COLO668 (cell line): Measurements from ENCODE around the gene FOXP4.
A peak's percentile ranks its signal among the peaks of the same experiment; 100 is the strongest.

Source experiments
- DNase-seq: peaks from one replicate; lab custom pipeline; 2025; ENCODE audit not compliant: unreplicated experiment; lab: John Stamatoyannopoulos, UW

Gene FOXP4, protein sequence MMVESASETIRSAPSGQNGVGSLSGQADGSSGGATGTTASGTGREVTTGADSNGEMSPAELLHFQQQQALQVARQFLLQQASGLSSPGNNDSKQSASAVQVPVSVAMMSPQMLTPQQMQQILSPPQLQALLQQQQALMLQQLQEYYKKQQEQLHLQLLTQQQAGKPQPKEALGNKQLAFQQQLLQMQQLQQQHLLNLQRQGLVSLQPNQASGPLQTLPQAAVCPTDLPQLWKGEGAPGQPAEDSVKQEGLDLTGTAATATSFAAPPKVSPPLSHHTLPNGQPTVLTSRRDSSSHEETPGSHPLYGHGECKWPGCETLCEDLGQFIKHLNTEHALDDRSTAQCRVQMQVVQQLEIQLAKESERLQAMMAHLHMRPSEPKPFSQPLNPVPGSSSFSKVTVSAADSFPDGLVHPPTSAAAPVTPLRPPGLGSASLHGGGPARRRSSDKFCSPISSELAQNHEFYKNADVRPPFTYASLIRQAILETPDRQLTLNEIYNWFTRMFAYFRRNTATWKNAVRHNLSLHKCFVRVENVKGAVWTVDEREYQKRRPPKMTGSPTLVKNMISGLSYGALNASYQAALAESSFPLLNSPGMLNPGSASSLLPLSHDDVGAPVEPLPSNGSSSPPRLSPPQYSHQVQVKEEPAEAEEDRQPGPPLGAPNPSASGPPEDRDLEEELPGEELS

DNA sequence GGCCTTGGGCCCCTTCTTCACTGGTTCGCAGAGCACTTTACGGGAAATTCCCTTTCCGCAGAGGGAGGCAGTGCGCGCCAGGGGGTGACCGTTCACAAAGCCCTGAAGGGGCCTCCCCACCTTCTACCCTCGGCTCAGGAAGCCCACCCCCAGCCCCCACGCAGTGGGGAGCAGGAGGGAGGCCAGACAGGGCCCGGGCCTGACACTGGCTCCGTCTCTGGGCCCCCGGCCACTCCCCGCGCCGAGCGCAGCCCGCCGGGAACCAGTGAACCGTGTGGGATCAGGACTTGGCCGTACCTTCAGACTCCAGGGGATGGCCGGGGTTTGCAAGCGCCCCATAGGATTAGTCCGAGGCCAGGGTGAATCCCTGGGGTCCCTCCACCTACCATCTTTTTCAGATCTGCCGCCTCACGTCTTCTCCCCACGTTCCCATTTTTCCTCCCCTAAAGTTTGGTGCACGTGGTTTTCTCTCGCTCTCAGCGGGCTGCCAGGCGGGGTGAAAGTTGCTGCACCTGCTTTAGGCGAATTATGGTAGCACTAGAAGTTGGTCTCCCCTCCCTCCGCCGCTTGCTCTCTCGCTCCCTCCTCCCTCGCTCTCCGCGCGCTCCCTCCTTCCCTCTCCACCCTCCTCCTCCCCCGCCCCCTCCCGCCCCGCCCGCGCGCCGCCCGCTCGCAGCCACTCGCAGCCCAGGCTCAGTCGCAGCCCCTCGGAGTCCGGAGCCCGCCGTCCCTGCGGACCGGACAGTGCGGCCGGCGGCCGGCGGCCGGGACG, at the start of gene FOXP4:
FOXP4 (plus strand) TSS at position 679 of the 772 bp plus-strand sequence. CDS start 19,380 bp downstream, outside the sequence.
- peak; percentile 85 for DNase-seq

DNA sequence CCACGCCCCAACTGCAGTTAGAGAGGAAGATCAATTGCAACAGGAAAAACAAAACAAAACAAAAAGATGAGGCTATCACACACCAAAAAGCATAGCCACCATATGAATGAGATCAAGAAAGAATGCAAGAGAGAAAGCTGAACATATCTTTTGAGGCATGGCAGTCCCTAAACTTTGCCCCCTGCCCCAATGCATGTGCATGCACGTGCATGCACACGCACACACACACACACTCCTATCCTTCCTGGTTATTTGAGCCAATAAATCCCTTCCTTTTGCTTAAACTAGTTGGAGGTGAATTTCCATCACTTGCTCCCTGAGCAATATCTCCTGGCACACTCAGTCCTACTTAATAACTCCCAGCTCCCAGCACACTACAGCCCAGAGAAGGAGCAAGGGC, 48.6 kb upstream of the FOXP4 start:
- DNase-seq, result no peak

DNA sequence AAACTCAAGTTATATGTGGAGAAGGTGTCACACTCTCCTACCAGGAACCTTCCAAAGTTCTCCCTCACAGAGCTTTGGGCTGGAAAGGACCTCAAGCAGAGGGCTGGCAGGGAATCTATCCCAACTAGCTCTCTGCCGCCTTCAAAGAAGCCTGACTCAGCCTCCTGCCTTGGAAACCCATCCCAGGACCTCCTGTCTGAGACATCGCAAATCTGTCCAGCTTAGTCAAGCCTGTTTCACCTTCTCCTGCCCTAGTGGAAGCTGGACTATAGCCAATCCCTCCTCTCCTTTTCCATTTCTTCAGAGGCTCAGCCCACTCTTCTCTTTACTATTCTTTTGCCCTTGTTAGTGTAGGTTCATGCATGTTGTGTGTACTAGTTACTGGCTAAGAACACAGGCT, 48.2 kb upstream of the FOXP4 start:
- no peak for DNase-seq

DNA sequence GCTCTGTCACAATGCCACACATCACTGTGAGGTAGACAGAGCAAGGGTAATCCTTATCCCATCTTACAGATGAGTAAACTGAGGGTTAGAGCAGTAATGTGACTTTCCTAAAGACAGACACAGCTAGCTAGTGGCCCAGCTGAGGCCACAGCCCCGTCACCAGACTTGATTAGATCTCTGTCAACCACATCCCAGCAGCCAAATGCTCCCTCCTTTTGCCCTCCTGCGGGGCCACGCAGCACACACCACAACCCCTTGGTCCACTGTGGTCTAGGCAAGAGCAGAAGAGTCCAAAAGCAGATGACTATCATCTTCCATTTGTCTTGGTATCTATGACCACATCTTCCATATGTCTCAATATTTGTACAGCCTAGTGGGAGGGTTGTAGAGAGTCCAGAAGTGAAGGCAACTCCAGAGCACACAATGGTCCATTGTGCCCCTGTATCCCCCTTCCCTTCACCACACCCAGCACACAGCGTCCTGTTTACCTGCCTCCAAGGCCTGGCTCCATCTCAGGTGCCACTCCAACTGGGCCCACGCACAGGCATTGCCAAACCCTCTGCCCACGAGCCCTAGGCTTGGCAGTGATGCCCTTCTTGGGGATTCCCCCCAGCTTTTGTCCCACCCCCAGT, 47.1 kb upstream of the FOXP4 start:
- DNase-seq, result no peak

DNA sequence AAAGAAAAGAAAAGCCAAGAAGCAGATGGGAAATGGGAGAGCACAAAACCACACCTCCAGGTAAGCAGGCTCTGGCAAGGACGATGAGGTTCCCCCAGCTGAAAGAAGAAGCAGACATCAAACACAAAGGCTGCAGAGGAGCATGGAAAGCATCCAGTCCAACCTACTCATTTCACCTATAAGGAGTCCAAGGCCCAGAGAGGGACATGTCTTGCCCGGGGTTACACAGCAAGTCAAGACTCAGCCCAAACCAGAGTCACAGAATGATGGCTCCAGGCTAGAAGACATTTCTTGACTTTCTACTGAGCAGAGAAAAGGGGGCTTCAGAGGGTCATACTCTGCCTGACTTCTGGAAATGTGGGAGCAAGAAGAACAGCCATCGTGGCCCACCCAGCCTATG, 45.6 kb upstream of the FOXP4 start:
- DNase-seq, result no peak

DNA sequence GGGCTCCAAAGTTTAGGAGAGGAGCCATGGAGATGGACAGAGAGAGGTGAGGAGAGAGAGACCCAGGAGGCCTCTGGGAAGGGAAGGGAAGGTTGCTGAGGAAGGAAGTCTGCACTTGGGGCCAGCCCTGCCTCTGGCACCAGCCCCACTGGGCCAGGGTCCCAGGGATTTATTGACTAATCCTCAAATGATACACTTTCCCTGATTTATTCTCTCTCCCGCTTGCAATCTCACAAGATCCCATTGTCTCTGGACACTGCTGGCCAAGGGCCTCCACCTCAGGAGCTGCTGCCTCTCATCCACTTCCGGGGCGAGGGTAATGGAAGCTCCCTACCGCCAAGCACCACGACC, 43.6 kb upstream of the FOXP4 start:
- no peak for DNase-seq

DNA sequence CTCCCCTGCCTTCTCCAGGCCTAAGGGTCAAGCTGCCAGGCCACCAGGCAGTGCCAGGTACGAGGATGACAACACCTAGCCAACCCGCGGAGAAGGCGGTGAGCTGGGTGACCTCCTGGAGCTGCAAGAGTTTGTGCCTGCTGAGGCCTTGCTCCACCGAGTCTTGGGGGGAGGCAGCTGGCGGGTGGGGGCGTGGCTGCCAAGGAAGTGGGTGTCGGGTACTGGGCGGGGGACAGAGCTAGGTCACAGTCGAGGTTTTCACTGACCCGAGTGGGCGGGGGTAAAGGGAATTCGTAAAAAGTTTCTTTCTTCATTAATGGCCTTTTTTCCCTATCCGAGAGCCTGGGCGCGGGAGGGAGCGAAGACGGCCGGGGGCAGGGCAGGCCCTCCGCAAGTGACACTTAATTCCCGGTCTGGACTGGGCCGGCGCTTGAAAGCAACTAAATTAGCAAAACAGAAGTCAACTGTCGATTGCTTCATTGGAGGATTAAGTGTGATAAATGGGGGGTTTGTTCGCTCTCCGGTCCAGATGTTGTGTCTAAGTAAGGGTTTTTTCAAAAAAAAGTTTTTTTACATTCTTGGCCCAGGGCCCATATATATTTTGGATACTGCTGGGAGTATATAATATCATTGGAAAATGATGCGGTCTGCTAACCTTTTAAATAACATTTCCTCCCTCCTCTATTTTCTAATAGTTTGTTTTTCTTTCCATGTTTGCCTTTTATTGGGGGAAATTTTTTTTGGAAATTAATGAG, 43.1 kb upstream of the FOXP4 start:
- no peak for DNase-seq

DNA sequence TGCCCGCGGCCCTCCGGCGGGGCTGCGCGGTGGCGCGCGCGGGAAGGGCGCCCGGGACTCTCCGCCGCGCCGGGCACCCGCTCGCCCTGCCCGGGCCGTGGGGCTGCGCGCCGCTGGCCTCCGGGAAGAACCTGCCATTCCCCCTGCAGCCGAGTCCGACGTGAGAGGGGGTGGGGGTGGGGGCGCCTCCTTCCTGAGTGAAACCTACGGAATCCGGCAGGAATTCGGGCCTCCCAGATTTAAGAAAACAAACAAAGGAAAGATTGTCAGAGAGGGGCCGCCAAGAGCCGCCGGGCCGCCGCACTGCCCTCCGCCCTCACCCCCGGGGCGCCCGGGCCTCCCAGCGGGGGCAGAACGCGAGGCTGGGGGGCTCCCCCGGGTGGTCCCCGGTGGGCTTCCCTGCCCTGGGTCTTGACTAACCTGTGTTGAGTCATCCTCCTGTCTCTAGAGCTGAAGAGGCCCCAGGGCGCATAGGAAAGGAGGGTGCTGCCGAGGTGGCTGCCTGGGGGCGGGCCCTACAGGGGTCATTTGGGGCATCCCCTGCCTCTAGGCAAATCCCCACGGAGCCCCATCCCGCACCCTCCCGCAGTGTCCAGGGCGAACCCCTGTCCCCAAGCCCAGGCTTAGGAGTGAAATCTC, 42.2 kb upstream of the FOXP4 start:
- peak; percentile 31 for DNase-seq

DNA sequence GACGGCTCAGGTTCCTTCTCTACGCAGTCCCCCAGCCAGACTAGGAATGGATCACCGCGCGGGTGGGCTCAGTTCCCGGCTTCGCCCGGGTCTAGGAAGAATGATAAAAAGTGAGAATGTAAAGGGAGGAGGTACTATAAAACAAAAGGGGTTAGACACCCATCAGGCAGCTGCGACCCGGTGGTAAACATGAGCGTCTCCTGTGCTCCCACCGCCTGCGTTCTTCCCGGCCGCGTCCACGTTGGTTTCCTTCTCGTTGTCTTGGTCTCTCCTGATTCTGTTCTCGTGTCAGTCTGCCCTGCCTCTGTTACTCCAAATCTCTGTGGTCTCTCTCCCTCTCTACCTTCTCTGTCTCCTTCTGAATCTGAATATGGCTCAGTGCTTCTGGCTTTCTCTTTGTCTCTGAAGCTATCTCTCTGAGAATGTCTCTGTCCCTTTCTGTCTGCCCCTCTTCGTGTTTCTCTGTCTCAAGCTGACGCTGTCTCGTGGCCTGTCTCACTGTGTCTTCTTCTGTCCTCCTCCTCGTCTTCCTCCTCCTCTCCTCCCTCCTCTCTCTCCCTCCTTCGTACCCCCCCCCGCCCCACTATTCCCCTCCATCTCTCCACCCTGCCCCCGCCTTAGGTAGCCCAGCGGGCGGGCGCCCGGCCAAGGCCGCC, 41.6 kb upstream of the FOXP4 start:
- peak; percentile 18 for DNase-seq

DNA sequence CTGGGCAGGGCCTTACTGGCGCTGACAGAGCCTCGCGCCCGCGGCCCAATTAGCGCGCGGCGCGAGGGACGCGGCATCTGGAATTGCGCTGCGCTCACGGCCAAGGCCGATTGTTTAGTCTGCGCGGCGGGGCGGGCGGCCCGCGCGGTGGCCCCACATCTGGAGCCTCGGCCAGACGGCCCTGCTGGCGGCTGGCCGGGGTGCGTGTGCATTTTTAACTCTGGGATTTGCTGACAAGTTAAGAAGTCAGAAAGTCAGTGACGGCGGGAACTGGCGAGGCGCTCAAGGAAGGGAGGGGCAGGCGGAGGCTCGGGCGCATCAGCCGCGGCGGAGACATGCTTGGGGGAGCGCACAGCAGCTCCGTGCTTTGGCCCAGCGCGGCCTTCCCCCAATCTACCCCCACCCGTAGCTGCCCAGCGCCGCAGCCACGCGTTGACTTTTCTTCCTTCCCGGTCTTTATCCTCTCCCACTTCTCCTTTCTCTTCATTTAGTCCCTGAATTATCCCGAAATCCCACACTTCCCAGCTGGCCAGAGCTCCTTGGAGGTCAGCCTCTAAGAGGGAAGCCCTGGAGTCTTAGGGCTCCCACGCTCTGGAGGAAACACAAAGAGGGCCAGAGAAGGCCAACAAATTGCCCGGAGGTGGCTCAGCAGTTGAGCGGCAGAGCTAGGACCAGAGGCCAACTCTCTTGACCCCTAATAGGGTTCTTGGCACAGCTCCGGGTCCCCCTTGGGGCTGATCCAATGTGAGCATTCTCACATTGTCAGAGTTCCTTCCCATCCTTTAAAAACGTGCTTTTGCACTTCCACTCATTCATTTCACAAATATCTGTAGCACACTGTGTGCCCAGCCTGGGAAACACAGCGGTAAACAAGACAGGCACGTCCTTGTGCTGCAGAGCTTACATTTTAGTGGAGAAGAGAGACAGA, 40.8 kb upstream of the FOXP4 start:
- peak; percentile 56 for DNase-seq

DNA sequence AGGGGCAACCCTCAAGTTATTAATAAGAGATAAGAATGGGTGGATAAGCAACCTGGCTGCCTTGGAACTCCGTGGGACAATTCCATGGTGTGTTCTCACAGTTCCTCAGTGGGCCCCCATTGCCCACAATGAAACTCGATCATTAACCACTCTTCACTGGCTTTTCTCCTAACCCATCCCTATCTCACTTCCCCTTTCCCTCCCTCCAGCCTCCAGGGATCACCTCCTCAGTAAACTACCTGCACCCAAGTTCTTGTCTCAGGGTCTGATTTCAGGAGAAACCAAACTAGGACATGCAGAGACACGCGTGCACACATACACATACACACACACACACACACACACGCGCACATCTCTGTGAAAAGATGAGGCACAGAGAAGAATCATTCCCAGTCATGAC, 37.7 kb upstream of the FOXP4 start:
- DNase-seq, result no peak

DNA sequence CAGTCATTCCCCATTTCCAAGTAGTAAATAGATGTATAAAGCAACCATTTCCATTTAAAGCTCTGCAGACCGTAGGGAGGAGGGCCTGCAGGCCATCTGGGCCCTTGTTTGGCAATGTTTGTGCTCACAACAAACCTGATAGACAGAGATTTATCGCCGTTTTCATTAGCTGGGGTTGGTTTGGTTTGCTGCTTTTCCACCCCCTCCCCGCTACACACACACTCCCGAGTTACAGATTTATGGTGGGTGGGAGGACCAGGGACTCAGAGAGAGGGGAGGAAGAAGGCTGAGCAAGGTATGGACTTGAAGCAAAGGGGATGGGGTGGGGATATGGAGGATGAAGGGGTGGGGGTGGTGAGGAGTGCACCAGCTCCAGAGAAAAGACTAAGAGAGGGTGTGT, 36.6 kb upstream of the FOXP4 start:
- no peak for DNase-seq

DNA sequence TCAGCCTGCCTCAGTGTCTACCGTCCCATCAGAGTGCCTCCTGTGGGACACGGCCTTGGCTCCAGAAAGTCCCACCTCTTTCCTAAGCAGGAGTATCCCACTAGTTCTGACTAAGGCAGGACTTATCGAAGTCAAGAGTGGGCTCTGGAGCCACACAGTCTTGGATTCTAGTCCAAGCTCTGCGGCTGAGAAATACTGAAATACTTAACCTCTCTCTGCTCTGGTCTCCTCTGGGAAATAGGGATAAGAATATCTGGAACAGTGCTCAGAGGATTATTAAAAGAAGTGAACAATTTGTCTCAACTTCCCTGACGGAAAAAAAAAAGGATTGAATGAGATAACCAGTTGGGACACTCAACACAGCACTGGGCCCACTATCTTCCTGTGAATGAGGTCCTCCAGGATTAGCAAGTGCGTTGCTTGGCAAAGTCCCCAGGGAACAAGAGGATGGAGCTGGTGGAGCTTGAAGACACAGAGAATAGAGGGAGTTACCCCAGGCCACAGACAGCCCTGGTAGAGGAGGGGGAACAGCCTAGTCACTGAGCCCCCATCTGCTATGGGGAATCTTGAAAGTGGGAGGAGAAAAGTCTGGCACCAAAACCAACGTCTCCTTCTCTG, 34.6 kb upstream of the FOXP4 start:
- DNase-seq, result no peak

DNA sequence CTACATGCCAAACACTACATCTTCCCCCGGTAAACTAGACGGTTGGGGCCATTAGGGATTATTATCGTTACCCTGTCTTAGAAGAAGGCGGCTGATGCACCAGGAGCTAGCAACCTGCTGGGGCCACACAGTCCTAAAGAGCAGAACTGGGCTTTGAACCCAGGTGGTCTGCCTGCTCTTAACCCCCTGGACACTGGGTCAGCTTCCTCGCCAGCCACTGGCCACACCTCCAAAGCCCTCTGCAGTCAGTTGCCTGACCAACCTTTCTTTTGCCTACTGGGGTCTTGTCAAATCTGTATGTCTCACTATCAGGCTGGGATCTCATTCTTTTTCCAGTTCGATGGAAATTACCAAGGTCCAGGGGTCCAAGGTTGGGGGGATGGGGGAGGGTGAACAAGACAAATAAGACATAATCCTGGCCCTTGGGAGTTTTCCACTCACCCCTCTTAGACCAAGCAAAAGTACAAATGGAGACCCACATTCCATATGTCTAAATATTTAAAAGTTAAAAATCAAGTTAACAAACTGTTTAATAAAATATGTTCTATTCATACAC, 34.0 kb upstream of the FOXP4 start:
- DNase-seq, result no peak

DNA sequence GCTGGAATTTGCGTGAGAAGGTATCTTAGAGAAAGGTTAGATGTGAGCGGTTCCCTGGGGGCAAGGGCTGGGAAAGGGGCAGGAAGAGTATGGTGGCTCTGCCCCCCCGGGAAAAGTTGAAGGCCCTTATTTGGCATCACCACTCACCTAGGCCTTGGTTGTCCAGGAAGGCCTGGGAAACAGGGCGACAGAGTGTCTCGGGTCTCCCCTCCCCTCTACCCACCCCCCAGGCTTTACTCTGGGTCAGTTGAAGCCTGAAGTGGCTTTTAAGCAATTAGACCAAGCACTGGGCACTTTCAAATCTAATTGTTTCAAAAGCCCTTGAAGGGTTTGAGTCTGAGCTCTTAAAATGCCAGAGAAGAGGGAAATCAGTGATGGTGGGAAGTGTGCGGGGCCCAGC, 30.2 kb upstream of the FOXP4 start:
- DNase-seq, result no peak

DNA sequence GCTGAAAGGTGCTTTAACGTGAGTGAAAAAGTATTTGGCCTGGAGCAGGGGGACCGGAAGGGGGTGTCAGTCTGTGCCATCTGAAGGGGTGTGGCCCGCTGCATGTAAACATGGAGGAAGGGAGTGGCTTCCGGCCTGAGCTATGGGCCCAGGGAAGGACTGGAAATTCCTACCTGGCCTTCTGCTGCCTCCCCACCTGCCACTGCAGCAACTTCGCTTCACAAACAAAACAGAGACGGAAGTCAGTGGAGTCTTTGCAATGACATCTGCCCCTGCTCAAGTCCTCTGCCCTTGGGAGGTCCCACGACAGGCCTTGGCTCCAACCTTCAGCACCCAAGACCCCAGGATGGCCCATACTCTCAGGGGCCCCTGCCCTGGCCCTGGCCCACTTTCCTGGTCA, 28.1 kb upstream of the FOXP4 start:
- DNase-seq, result peak; percentile 66

DNA sequence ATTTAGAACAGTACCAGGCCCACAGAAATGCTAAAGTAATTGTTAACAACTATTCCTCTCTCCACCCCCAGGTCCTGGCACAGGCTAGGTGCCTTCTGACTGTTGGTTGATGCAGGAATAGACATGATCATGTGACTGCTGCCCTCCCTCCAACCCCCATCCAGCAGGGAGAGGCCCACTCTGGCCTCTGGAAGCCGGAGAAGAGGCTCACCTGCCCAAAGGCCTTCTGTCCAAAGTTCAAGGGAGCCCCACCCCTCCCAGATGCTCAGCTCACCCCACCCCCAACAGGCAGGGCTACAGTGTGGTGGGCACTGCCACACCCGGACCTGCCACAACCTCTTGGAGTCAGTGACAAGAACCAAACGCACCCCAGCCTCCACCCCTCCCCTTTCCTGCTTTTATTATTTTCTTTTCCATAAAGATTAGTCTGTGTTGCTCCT, 26.9 kb upstream of the FOXP4 start:
- DNase-seq, result peak; percentile 53
